ENCODE results near the gene DPP7. TPM values are rescaled to one million over a fixed set of nuclear protein-coding genes. Genes with fewer than 3 reads are reported as not detected.

DPP7 gene
- total RNA-seq, 1 donor from 2014 or later = 394 TPM

GRCh38 chr9:137062384-137062783 is 52.1 kb downstream of the DPP7 start:
- DNase-seq (ENCODE audit: low spot score) = no peak
- H3K27ac Mint-ChIP-seq = no peak overlapping the region
- H3K4me1 Mint-ChIP-seq (ENCODE audit: low read depth) = no peaks in the 10 kb centered on the region
- H3K4me3 Mint-ChIP-seq = no peak overlapping the region
- H3K36me3 Mint-ChIP-seq (ENCODE audit: low read depth) = no peaks in the 10 kb centered on the region
- intact Hi-C loops (cut with micrococcal nuclease) = no loop called here
- no peaks in the 10 kb centered on the region for H3K9me3 Mint-ChIP-seq
- peaks cover 6% of the 10 kb centered on the region for H3K27me3 Mint-ChIP-seq (ENCODE audit: insufficient read depth)

Other genes with a start within 250 kb of the DPP7 start
- 410 and 418 TPM in 2 replicates for gene EDF1, start 248.4 kb downstream of the DPP7 start, total RNA-seq
- 67.4 and 76.3 TPM in 2 replicates for gene TRAF2, start 228.2 kb downstream of the DPP7 start, total RNA-seq
- gene FBXW5, start 170.0 kb downstream of the DPP7 start, total RNA-seq = 92.5 and 96.2 TPM in 2 replicates
- 0.56 and 1.5 TPM in 2 replicates for gene C8G, start 169.5 kb downstream of the DPP7 start, total RNA-seq
- gene LCN12, start 162.5 kb downstream of the DPP7 start, total RNA-seq = 1.8 and 1.9 TPM in 2 replicates
- 0.36 TPM in 1 of 2 replicates, not detected in the other for gene PTGDS, start 137.2 kb downstream of the DPP7 start, total RNA-seq
- gene LCNL1, start 131.7 kb downstream of the DPP7 start, total RNA-seq = not detected in 2 replicates
- 79.4 and 84.5 TPM in 2 replicates for gene PAXX, start 122.3 kb downstream of the DPP7 start, total RNA-seq
- not detected in 2 replicates for gene CLIC3, start 118.2 kb downstream of the DPP7 start, total RNA-seq
- 25.7 and 26.9 TPM in 2 replicates for gene ABCA2, start 86.5 kb downstream of the DPP7 start, total RNA-seq
- 0.16 and 0.22 TPM in 2 replicates for gene FUT7, start 82.6 kb downstream of the DPP7 start, total RNA-seq
- 78.2 and 80.1 TPM in 2 replicates for gene NPDC1, start 68.6 kb downstream of the DPP7 start, total RNA-seq
- gene ENTPD2, start 60.7 kb downstream of the DPP7 start, total RNA-seq = not detected in 2 replicates
- 23.9 and 25.1 TPM in 2 replicates for gene SAPCD2, start 44.2 kb downstream of the DPP7 start, total RNA-seq
- gene UAP1L1, start 37.2 kb downstream of the DPP7 start, total RNA-seq = 13.9 and 14.9 TPM in 2 replicates
- 48.1 and 53.6 TPM in 2 replicates for gene MAN1B1, start 27.7 kb downstream of the DPP7 start, total RNA-seq
- gene GRIN1, start 24.4 kb upstream of the DPP7 start, total RNA-seq = 0.05 TPM in 2 replicates
- 0.21 TPM in 1 of 2 replicates, not detected in the other for gene LRRC26, start 55.3 kb upstream of the DPP7 start, total RNA-seq
- gene TMEM210, start 57.3 kb upstream of the DPP7 start, total RNA-seq = not detected in 2 replicates
- 62.5 and 63.6 TPM in 2 replicates for gene ANAPC2, start 73.8 kb upstream of the DPP7 start, total RNA-seq
- 101 and 105 TPM in 2 replicates for gene SSNA1, start 73.9 kb upstream of the DPP7 start, total RNA-seq
- gene TPRN, start 86.0 kb upstream of the DPP7 start, total RNA-seq = 15.6 and 17.2 TPM in 2 replicates
- 40.5 and 41.5 TPM in 2 replicates for gene TMEM203, start 90.9 kb upstream of the DPP7 start, total RNA-seq
- 42.4 and 48.9 TPM in 2 replicates for gene NDOR1, start 91.0 kb upstream of the DPP7 start, total RNA-seq
- gene RNF208, start 107.5 kb upstream of the DPP7 start, total RNA-seq = 9.3 and 11.0 TPM in 2 replicates
- gene CYSRT1, start 110.4 kb upstream of the DPP7 start, total RNA-seq = 0.49 and 0.60 TPM in 2 replicates
- gene RNF224, start 112.8 kb upstream of the DPP7 start, total RNA-seq = 0.29 TPM in 1 of 2 replicates, not detected in the other
- not detected in 2 replicates for gene SLC34A3, start 116.2 kb upstream of the DPP7 start, total RNA-seq
- 277 and 280 TPM in 2 replicates for gene TUBB4B, start 126.6 kb upstream of the DPP7 start, total RNA-seq
- 1.2 and 1.8 TPM in 2 replicates for gene STPG3, start 136.6 kb upstream of the DPP7 start, total RNA-seq
- 70.8 and 72.1 TPM in 2 replicates for gene NELFB, start 140.6 kb upstream of the DPP7 start, total RNA-seq
- 11.6 and 11.7 TPM in 2 replicates for gene TOR4A, start 163.0 kb upstream of the DPP7 start, total RNA-seq
- 15.2 and 15.4 TPM in 2 replicates for gene NRARP, start 187.5 kb upstream of the DPP7 start, total RNA-seq